OCI-LY3 (cell line): Measurements from ENCODE around the gene RAB11FIP4.

Source experiments
- EZH2phosphoT487 ChIP-seq: fragments of 200-600 bp; shearing (Covaris generic); IDR thresholded peaks from 2 replicates; pipeline ENCODE4 v1.6.1; 2018; ENCODE audit warnings: antibody characterized with exemption, mixed run types, low read depth
- TF ChIP-seq, protein P1 (sequence below): fragments of 200-600, 300-600 bp; sonication (generic); IDR thresholded peaks from 2 replicates; pipeline ENCODE4 v1.5.1; 2014; ENCODE audit warnings: antibody characterized with exemption, low read length, low read depth

GRCh38 chr17:31390426-31390747 lies 1.1 kb upstream of the RAB11FIP4 start:
- TF ChIP-seq, protein P1, sequence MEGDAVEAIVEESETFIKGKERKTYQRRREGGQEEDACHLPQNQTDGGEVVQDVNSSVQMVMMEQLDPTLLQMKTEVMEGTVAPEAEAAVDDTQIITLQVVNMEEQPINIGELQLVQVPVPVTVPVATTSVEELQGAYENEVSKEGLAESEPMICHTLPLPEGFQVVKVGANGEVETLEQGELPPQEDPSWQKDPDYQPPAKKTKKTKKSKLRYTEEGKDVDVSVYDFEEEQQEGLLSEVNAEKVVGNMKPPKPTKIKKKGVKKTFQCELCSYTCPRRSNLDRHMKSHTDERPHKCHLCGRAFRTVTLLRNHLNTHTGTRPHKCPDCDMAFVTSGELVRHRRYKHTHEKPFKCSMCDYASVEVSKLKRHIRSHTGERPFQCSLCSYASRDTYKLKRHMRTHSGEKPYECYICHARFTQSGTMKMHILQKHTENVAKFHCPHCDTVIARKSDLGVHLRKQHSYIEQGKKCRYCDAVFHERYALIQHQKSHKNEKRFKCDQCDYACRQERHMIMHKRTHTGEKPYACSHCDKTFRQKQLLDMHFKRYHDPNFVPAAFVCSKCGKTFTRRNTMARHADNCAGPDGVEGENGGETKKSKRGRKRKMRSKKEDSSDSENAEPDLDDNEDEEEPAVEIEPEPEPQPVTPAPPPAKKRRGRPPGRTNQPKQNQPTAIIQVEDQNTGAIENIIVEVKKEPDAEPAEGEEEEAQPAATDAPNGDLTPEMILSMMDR: no peak
- TF ChIP-seq EZH2phosphoT487: no peak
